Heart right ventricle (tissue), 16 donors: ENCODE results near the gene CC2D1A. TPM values are rescaled to one million over a fixed set of nuclear protein-coding genes. Genes with fewer than 3 reads are reported as not detected.

Source experiments
- ATAC-seq, 8 donors: fragments of 200-7000 bp; cut with Tn5 transposase; one replicate each; pipeline ENCODE4 v1.9.1; 2020; ENCODE audit warnings: mild to moderate bottlenecking in 8 of 8, moderate library complexity in 8 of 8, moderate number of reproducible peaks in 1 of 8
- DNase-seq, 2 donors: peaks; one replicate each; pipeline ENCODE4 v3.0.0-alpha.2; 2020
- H3K27ac ChIP-seq, 10 donors: fragments of 200-600 bp; sonication (generic) in 2 of 10; one replicate each; pipeline versions ENCODE4 v1.5.0 to v1.8.0; 2020 to 2022; ENCODE audit warnings: mild to moderate bottlenecking in 3 of 10
- H3K27me3 ChIP-seq, 7 donors: fragments of 200-600 bp; one replicate each; pipeline ENCODE4 v1.8.0; 2021 to 2022; ENCODE audit warnings: mild to moderate bottlenecking in 2 of 7
- H3K36me3 ChIP-seq, 9 donors: fragments of 200-600 bp; sonication (generic) in 1 of 9; one replicate each; pipeline versions ENCODE4 v1.5.0 to v1.8.0; 2020 to 2022; ENCODE audit warnings: mild to moderate bottlenecking in 2 of 9
- H3K4me1 ChIP-seq, 9 donors: fragments of 200-600 bp; sonication (generic) in 1 of 9; one replicate each; pipeline versions ENCODE4 v1.5.0 to v1.8.0; 2020 to 2022; ENCODE audit warnings: mild to moderate bottlenecking in 4 of 9
- H3K4me3 ChIP-seq, 10 donors: fragments of 200-600 bp; sonication (generic) in 2 of 10; one replicate each; pipeline versions ENCODE4 v1.5.0 to v1.8.0; 2020 to 2022; ENCODE audit warnings: mild to moderate bottlenecking in 7 of 10, moderate library complexity in 2 of 10
- H3K9me3 ChIP-seq, 11 donors: fragments of 200-600 bp in 10 of 11; sonication (generic) in 2 of 11; one replicate each; pipeline versions ENCODE4 v1.5.0 to v1.8.0; 2013 to 2022; ENCODE audit warnings: mild to moderate bottlenecking in 2 of 11, control low read depth in 1 of 11, moderate library complexity in 1 of 11
- WGBS, 2 donors: extraction: QIAGEN DNeasy Blood & Tissue Kit; methylation state at CpG; one replicate each; pipeline ENCODE4 v1.1.7; 2013; ENCODE audit warnings: inconsistent platforms in 1 of 2; 5-methylcytosine and 5-hydroxymethylcytosine counted together
- intact Hi-C, 10 donors: fragments of 100-400 bp; cut with DNase I; formaldehyde crosslinking; loops; one replicate each; pipeline versions ENCODE4 v1.11.1 to v1.14.2; 2022
- polyA plus RNA-seq, 2 donors: library from polyadenylated mRNA; stranded (reverse); fragments of 200-250 nt; gene quantifications; one replicate each; pipeline ENCODE4 v1.2.3, GENCODE V29; 2013
- total RNA-seq, 10 donors: library from RNA; stranded (reverse); fragmentation: NEBNext Ultra II Directional in 3 of 10; extraction: Animal tissue kit (Norgen Biotek cat#: 25700) in 3 of 10; gene quantifications; one replicate each; pipeline versions ENCODE4 v1.2.1 to v1.2.4, GENCODE V29; 2021 to 2023
- TF ChIP-seq, protein P1 (sequence below), 9 donors: fragments of 200-600 bp; sonication (generic) in 2 of 9; IDR thresholded peaks; one replicate each; pipeline versions ENCODE4 v1.5.0 to v1.8.0; 2021 to 2022; ENCODE audit warnings: antibody characterized with exemption in 9 of 9, mild to moderate bottlenecking in 5 of 9, moderate library complexity in 1 of 9
- donor health status: Arrhythmogenic right ventricular cardiomyopathy.
- donor health status: ischemic (EF 13 %, LVEDD 7.1; RV severe dilation, severe dysfunction).
- donor health status: healthy with polysubstance abuse.
- donor health status: DM: no; HTN: yes; CAD: no.
- donor health status: DM: no; HTN: no; CAD: no.
- donor health status: ischemic (EF 25% LVEDD 6.9; RV normal size, moderate dysfunction).
- donor health status: ischemic (EF 25% LVEDD 5.7; RV mildly dilated, moderate dysfunction).
- donor health status: healthy.
- donor health status: DM: yes; HTN: yes; CAD: no.
- donor health status: Ischemic cardiomyopathy.
- donor health status: ischemic (EF 35%, LVEDD 5.7; RV mildly dilated, moderate dysfunction).
- donor health status: nonischemic (EF 11% LVEDD 7.7; RV severe dilation, severe dysfunction).
- donor health status: DM: yes; HTN: yes; CAD: no.
- donor health status: PGD.
- donor health status: ischemic (EF 29% LVEDD 5.4; RV normal size, mild dysfunction).
- donor health status: nonischemic (EF 23%, LVEDD 6.1; RV moderate dilation, normal function).

CC2D1A gene
- total and polyA plus RNA-seq, 12 donors: 13.2 to 49.8 (median 19.0) TPM

DNA sequence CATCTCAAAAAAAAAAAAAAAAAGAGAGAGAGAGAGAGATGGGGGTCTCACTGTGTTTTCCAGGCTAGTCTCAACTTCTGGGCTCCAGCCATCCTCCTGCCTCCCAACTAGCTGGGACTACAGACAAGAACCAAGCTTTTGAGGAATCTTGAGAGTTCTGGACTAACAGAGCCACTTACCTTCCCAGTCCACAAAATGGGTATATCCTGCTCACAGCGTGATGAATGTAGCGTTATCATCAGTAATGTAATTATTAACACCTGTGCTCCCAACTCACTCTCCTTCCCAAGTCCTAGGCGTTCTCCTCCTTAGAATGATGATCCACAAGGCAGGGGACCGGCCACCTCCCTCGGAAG is 33.7 kb upstream of the CC2D1A start:
- Histone ChIP-seq H3K36me3 (no peaks in the 10 kb centered on the region), H3K9me3 (no peaks in the 10 kb centered on the region), H3K4me3 (peak overlapping the region in 9 of 10 donors; percentile 18 to 53 (median 47)), H3K27me3 (peaks cover 0 to 20% (median 0%) of the 10 kb centered on the region in 7 donors), H3K27ac (no peak overlapping the region), H3K4me1 (peaks cover 0 to 9% (median 0%) of the 10 kb centered on the region in 9 donors)
- DNase-seq (no peak), ATAC-seq (no peak)
- 44 to 52% methylated on average over 5 of the region's 5 CpGs for WGBS, 2 donors
- intact Hi-C loops: loop anchor here in 1 of 10 donors (10.0 kb wide), 1 partner anchor 268 kb away; no protein-coding TSS in a partner anchor
- TF ChIP-seq, protein P1, sequence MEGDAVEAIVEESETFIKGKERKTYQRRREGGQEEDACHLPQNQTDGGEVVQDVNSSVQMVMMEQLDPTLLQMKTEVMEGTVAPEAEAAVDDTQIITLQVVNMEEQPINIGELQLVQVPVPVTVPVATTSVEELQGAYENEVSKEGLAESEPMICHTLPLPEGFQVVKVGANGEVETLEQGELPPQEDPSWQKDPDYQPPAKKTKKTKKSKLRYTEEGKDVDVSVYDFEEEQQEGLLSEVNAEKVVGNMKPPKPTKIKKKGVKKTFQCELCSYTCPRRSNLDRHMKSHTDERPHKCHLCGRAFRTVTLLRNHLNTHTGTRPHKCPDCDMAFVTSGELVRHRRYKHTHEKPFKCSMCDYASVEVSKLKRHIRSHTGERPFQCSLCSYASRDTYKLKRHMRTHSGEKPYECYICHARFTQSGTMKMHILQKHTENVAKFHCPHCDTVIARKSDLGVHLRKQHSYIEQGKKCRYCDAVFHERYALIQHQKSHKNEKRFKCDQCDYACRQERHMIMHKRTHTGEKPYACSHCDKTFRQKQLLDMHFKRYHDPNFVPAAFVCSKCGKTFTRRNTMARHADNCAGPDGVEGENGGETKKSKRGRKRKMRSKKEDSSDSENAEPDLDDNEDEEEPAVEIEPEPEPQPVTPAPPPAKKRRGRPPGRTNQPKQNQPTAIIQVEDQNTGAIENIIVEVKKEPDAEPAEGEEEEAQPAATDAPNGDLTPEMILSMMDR (IDR thresholded peaks at IDR 0.05): no peak

- intact Hi-C loops: loop anchor here in 1 of 10 donors (10.0 kb wide), 1 partner anchor 268 kb away; no protein-coding TSS in a partner anchor
- no peak overlapping the region for H3K27ac ChIP-seq
- WGBS, 2 donors: 4% methylated on average over 44 to 45 of the region's 45 CpGs
Measured at GRCh38 chr19:13872695-13873389, 33.2 kb upstream of the CC2D1A start.

DNA sequence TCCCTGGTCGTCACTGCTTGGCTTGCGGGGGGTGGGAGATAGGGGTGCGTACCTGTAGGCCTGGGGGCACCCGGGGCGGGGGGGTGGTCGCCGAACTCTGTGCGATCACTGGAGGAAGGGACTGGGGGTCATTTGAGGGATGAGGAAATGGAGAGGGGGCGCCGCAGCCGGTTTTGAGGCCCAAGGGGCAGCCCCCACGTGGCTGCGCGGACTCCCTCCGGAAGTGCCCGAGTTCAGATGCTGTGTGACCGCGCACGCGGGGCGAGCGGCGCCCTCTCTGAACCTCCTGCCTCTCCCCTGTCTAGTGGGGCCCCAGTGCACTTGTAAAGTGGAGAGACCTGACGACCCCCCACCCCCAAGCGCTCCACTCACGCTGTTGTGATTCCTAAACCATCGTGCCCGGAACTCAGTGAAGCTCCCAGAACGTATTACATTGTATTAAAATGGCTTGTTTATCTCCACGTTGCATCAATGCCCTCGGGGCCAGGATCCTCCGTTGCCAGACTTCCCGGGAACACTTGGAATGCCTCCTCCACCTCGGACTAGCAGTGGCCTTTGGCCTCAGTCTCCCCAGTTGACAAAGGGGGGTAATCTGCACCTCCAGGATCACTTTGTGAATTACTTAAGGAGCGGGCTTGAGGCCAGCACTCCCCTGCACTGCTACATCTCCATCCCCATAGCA is 32.0 kb upstream of the CC2D1A start:
- intact Hi-C loops: loop anchor here in 1 of 10 donors (10.0 kb wide), 1 partner anchor 269 kb away; no protein-coding TSS in a partner anchor
- DNase-seq (no peak), ATAC-seq (peak in 1 of 8 donors; percentile 4)

More at GRCh38 chr19:13872695-13873389, 33.2 kb upstream of the CC2D1A start:
- peak; percentile 41 to 60 (median 53) for ATAC-seq
- Histone ChIP-seq H3K4me1 (peaks cover 0 to 9% (median 0%) of the 10 kb centered on the region in 9 donors), H3K27me3 (peaks cover 0 to 20% (median 0%) of the 10 kb centered on the region in 7 donors), H3K36me3 (no peaks in the 10 kb centered on the region), H3K4me3 (peak overlapping the region; percentile 18 to 53 (median 46)), H3K9me3 (no peaks in the 10 kb centered on the region)
- TF ChIP-seq, protein P1 (IDR thresholded peaks at IDR 0.05): peak in 3 of 9 donors; percentile 25 to 38 (median 29)
- DNase-seq: peak; percentile 40 to 42

DNA sequence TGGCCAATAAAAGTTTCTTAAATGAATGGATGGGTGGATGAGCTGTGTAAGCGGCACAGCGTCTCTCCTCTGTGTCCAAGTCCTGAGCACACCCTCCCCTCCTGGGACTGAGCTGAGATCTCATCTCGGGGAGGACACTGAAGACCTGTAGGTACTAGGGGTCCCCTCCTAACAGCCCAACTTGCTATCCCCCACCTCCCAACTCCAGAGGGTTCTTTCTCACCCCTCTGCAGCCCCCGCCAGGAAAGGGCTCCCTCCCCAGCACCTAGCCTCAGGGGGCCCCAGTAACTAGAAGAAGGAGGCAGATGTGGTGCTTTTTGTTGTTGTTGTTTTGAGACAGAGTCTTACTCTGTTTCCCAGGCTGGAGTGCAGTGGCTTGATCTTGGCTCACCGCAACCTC is 30.2 kb upstream of the CC2D1A start:
- no peak overlapping the region for H3K4me3 ChIP-seq
- no peaks in the 10 kb centered on the region for H3K36me3 ChIP-seq
- H3K27me3 ChIP-seq: peaks cover 0 to 20% (median 0%) of the 10 kb centered on the region in 7 donors
- H3K27ac ChIP-seq: no peak overlapping the region
- intact Hi-C loops: loop anchor here in 2 of 10 donors (5.0 to 10.0 kb wide), 2 partner anchors 196 to 271 kb away; partner anchors contain the start of gene MISP3 (in 1 of the 2)
- H3K9me3 ChIP-seq: no peaks in the 10 kb centered on the region
- DNase-seq (no peak), ATAC-seq (no peak)
- TF ChIP-seq, protein P1 (IDR thresholded peaks at IDR 0.05): no peak
- 95 to 96% methylated on average over 5 of the region's 5 CpGs for WGBS, 2 donors
- H3K4me1 ChIP-seq: peaks cover 0 to 23% (median 11%) of the 10 kb centered on the region in 9 donors

More for the DNA sequence above, 32.0 kb upstream of the CC2D1A start:
- H3K27me3 ChIP-seq: peaks cover 0 to 20% (median 0%) of the 10 kb centered on the region in 7 donors
- no peaks in the 10 kb centered on the region for H3K36me3 ChIP-seq
- peaks cover 0 to 9% (median 0%) of the 10 kb centered on the region in 9 donors for H3K4me1 ChIP-seq
- H3K9me3 ChIP-seq: no peaks in the 10 kb centered on the region
- H3K27ac ChIP-seq: no peak overlapping the region
- no peak overlapping the region for H3K4me3 ChIP-seq
- WGBS, 2 donors: 54 to 63% methylated on average over 35 of the region's 35 CpGs
- TF ChIP-seq, protein P1 (IDR thresholded peaks at IDR 0.05): no peak
